H1 (cell line): ENCODE measurements around the gene CLDN8. TPM values are rescaled to one million over a fixed set of nuclear protein-coding genes. Genes with fewer than 3 reads are reported as not detected.

Source experiments
- CTCF ChIA-PET: fragments of 300-600 bp; sonication (Branson Sonifier 250); formaldehyde crosslinking; loops from one replicate; lab custom pipeline; 2021; ENCODE audit not compliant: partially characterized antibody; lab: Charles Lee
- POLR2A ChIA-PET: fragments of 300-600 bp; sonication (Branson Sonifier 250); formaldehyde crosslinking; loops from one replicate; lab custom pipeline; 2021; ENCODE audit warnings: inconsistent platforms; ENCODE audit not compliant: partially characterized antibody; lab: Charles Lee
- DNase-seq, 2 experiments: peaks; one replicate each; pipeline versions ENCODE4 v3.0.0 to v3.0.0-alpha.2; 2010 to 2022; ENCODE audit warnings: low spot score in 2 of 2, low read depth in 1 of 2, mixed read lengths in 1 of 2
- FAIRE-seq: peaks from 2 replicates; lab custom pipeline; 2011; peaks lifted over from hg19 to GRCh38; lab: Jason Lieb, UNC
- H2AFZ ChIP-seq: 2 replicates; pipeline ENCODE4 v1.8.1; 2012; ENCODE audit warnings: low read length, inconsistent platforms
- H2AK5ac ChIP-seq: 2 replicates; pipeline ENCODE4 v1.6.1; 2013; ENCODE audit warnings: low read depth, low read length
- H2BK120ac ChIP-seq: replicated peaks from 2 replicates; pipeline ENCODE3; 2013; ENCODE audit warnings: low read depth, low read length, inconsistent platforms
- H2BK12ac ChIP-seq: 2 replicates; pipeline ENCODE4 v1.6.1; 2013; ENCODE audit warnings: low read depth, low read length
- H2BK15ac ChIP-seq: 2 replicates; pipeline ENCODE4 v1.6.1; 2013; ENCODE audit warnings: low read length
- H2BK20ac ChIP-seq: 2 replicates; pipeline ENCODE4 v1.6.1; 2013; ENCODE audit warnings: low read length
- H2BK5ac ChIP-seq: 2 replicates; pipeline ENCODE4 v1.6.1; 2013; ENCODE audit warnings: low read depth, low read length
- H3K14ac ChIP-seq: 2 replicates; pipeline ENCODE4 v1.6.1; 2013; ENCODE audit warnings: inconsistent platforms; ENCODE audit not compliant: insufficient read length
- H3K18ac ChIP-seq: 2 replicates; pipeline ENCODE4 v1.6.1; 2013; ENCODE audit warnings: low read length; ENCODE audit errors: extremely low read depth
- H3K23ac ChIP-seq: 2 replicates; pipeline ENCODE4 v1.6.1; 2013; ENCODE audit warnings: inconsistent platforms; ENCODE audit not compliant: insufficient read length
- H3K23me2 ChIP-seq: 2 replicates; pipeline ENCODE4 v1.6.1; 2013; ENCODE audit warnings: low read depth, low read length
- H3K27ac ChIP-seq: 2 replicates; pipeline ENCODE4 v1.6.1; 2011; ENCODE audit warnings: low read depth, low read length, inconsistent platforms
- H3K27me3 ChIP-seq, 4 experiments: replicated peaks in 1 of 4; 1 replicate in 1 of 4; 2 replicates in 3 of 4; pipeline versions ENCODE4 v1.6.1 to v1.8.1; 2011 to 2013; ENCODE audit warnings: low read length in 3 of 4, mild to moderate bottlenecking in 3 of 4, inconsistent platforms in 2 of 4, mixed read lengths in 2 of 4, moderate library complexity in 1 of 4; ENCODE audit not compliant: control insufficient read depth in 3 of 4, insufficient read depth in 3 of 4; ENCODE audit errors: extremely low read depth in 1 of 4
- H3K36me3 ChIP-seq, 4 experiments: 2 replicates each; pipeline versions ENCODE4 v1.6.1 to v1.8.1; 2011 to 2013; ENCODE audit warnings: mild to moderate bottlenecking in 4 of 4, low read length in 3 of 4, moderate library complexity in 2 of 4, control low read depth in 1 of 4, inconsistent platforms in 1 of 4; ENCODE audit not compliant: insufficient read depth in 4 of 4, control insufficient read depth in 2 of 4
- H3K4ac ChIP-seq: replicated peaks from 2 replicates; pipeline ENCODE3; 2013; ENCODE audit warnings: low read length, low read depth, mixed read lengths, inconsistent platforms; ENCODE audit not compliant: insufficient read length
- H3K4me1 ChIP-seq, 4 experiments: replicated peaks in 1 of 4; 1 replicate in 1 of 4; 2 replicates in 3 of 4; pipeline versions ENCODE4 v1.6.1 to v1.8.1; 2011 to 2013; ENCODE audit warnings: low read length in 3 of 4, inconsistent platforms in 2 of 4, mixed read lengths in 1 of 4; ENCODE audit not compliant: insufficient read depth in 4 of 4, control insufficient read depth in 3 of 4
- H3K4me2 ChIP-seq, 2 experiments: 2 replicates each; pipeline versions ENCODE4 v1.6.1 to v1.8.1; 2011 to 2013; ENCODE audit warnings: low read depth in 2 of 2, low read length in 2 of 2, control low read depth in 1 of 2, inconsistent platforms in 1 of 2, mild to moderate bottlenecking in 1 of 2; ENCODE audit not compliant: insufficient read depth in 1 of 2
- H3K4me3 ChIP-seq, 4 experiments: fragments of 200-600, 300-600 bp in 1 of 4; sonication (generic), shearing (Covaris generic), sonication (Bioruptor Twin) in 1 of 4; 2 replicates each; pipeline versions ENCODE4 v1.5.1 to v1.8.1; 2011 to 2016; ENCODE audit warnings: low read length in 4 of 4, low read depth in 3 of 4, control low read depth in 2 of 4, inconsistent platforms in 2 of 4, mild to moderate bottlenecking in 2 of 4, mixed read lengths in 1 of 4, moderate library complexity in 1 of 4; ENCODE audit not compliant: insufficient read depth in 2 of 4; ENCODE audit errors: extremely low read depth in 1 of 4
- H3K56ac ChIP-seq: replicated peaks from 2 replicates; pipeline ENCODE3; 2013; ENCODE audit warnings: low read depth, mild to moderate bottlenecking, mixed read lengths, low read length, inconsistent platforms; ENCODE audit not compliant: insufficient read length
- H3K79me1 ChIP-seq: 2 replicates; pipeline ENCODE4 v1.6.1; 2013; ENCODE audit warnings: low read depth, low read length, control low read depth
- H3K79me2 ChIP-seq, 2 experiments: 2 replicates each; pipeline versions ENCODE4 v1.6.1 to v1.8.1; 2012 to 2013; ENCODE audit warnings: low read length in 2 of 2, mild to moderate bottlenecking in 2 of 2, inconsistent platforms in 1 of 2; ENCODE audit not compliant: insufficient read depth in 2 of 2, control insufficient read depth in 1 of 2
- H3K9ac ChIP-seq, 4 experiments: replicated peaks in 1 of 4; 1 replicate in 1 of 4; 2 replicates in 3 of 4; pipeline versions ENCODE4 v1.6.1 to v1.8.1; 2011 to 2013; ENCODE audit warnings: low read depth in 3 of 4, low read length in 3 of 4, control low read depth in 2 of 4, mild to moderate bottlenecking in 2 of 4, moderate library complexity in 2 of 4, inconsistent platforms in 1 of 4; ENCODE audit errors: extremely low read depth in 1 of 4
- H3K9me3 ChIP-seq, 2 experiments: 2 replicates each; pipeline versions ENCODE4 v1.6.1 to v1.8.1; 2012 to 2013; ENCODE audit warnings: mild to moderate bottlenecking in 2 of 2, moderate library complexity in 2 of 2, control low read depth in 1 of 2, inconsistent platforms in 1 of 2, low read depth in 1 of 2, low read length in 1 of 2, mixed read lengths in 1 of 2; ENCODE audit not compliant: insufficient read depth in 2 of 2
- H4K20me1 ChIP-seq, 2 experiments: replicated peaks in 1 of 2; 2 replicates each; pipeline versions ENCODE3 to v1.8.1; 2011 to 2013; ENCODE audit warnings: inconsistent platforms in 2 of 2, low read length in 2 of 2, mild to moderate bottlenecking in 1 of 2; ENCODE audit not compliant: insufficient read depth in 2 of 2, control insufficient read depth in 1 of 2
- H4K5ac ChIP-seq: 2 replicates; pipeline ENCODE4 v1.6.1; 2013; ENCODE audit warnings: low read length, low read depth, mixed read lengths, inconsistent platforms; ENCODE audit not compliant: insufficient read length
- H4K8ac ChIP-seq: 2 replicates; pipeline ENCODE4 v1.8.0; 2013; ENCODE audit warnings: mild to moderate bottlenecking, moderate library complexity, low read length, inconsistent platforms; ENCODE audit not compliant: insufficient read depth; ENCODE audit errors: extremely low read depth
- H4K91ac ChIP-seq: replicated peaks from 2 replicates; pipeline ENCODE3; 2013; ENCODE audit warnings: low read length, mixed read lengths, inconsistent platforms; ENCODE audit not compliant: insufficient read length
- BACH1 ChIP-seq: IDR thresholded peaks from 2 replicates; pipeline ENCODE4 v1.6.1; 2012; ENCODE audit warnings: low read length, improper control_type of control experiment
- SP1 ChIP-seq: IDR thresholded peaks from 2 replicates; pipeline ENCODE4 v1.6.1; 2011; ENCODE audit warnings: low read depth, low read length
- SP2 ChIP-seq: IDR thresholded peaks from 2 replicates; pipeline ENCODE4 v1.6.1; 2012; ENCODE audit warnings: mild to moderate bottlenecking, low read length, inconsistent platforms
- SRF ChIP-seq: IDR thresholded peaks from 2 replicates; pipeline ENCODE4 v1.6.1; 2011; ENCODE audit warnings: mild to moderate bottlenecking, low read depth, low read length, moderate library complexity
- WGBS, 2 experiments: shearing (Covaris generic) in 1 of 2; methylation state at CpG; one replicate each; pipeline versions ENCODE4 v1.1.6 to v1.1.7; 2013 to 2015; ENCODE audit warnings: low lambda C conversion rate in 2 of 2, mixed read lengths in 2 of 2, inconsistent platforms in 1 of 2, low coverage in 1 of 2, missing lambda C conversion rate in 1 of 2; ENCODE audit not compliant: insufficient replicate concordance in 2 of 2, insufficient coverage in 1 of 2, insufficient read length in 1 of 2; ENCODE audit errors: extremely low coverage in 1 of 2, missing lambda C conversion rate in 1 of 2; 5-methylcytosine and 5-hydroxymethylcytosine counted together
- polyA plus RNA-seq, 7 experiments: library from polyadenylated mRNA; depleted of rRNA in 3 of 7; stranded (reverse) in 5 of 7; unstranded in 2 of 7; fragments of >200 nt in 5 of 7; fragments of 200-250 nt in 2 of 7; gene quantifications; 1 replicate in 5 of 7; 2 replicates in 1 of 7; 4 replicates in 1 of 7; pipeline versions ENCODE4 v1.2.1 to v1.2.3, GENCODE V29; 2011 to 2013; ENCODE audit warnings: missing spikeins in 2 of 7, mixed read lengths in 2 of 7
- total RNA-seq: library from RNA; stranded (reverse); fragmentation: NEBNext Ultra II Directional; extraction: Animal tissue kit (Norgen Biotek cat#: 25700); gene quantifications from 2 replicates; pipeline ENCODE4 v1.2.1, GENCODE V29; 2021

CLDN8 gene
- total and polyA plus RNA-seq, 2 of the 8 experiments (the other 6 are each of a cell fraction or from before 2014, with no cell fraction given) = not detected

DNA sequence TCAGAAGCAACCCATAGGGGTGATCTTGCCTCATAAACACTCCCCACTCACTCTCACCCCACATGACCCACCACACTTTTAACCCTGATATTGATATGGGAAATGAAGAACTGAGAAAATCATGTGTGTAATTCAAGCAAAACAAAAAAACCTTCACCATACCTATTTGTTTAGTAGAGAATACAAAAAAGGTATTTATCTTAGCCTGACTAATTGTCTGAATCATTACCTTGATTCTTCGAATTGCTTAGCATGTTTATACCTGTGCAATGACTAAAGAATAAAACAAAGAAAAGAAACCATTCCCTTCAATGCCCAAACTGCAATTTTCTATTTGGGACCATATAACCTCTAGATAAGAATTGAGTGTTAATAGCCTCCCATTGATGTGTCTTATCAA lies 51.1 kb downstream of the CLDN8 start:
- Histone ChIP-seq H4K91ac (no peak overlapping the region), H2BK5ac (no peak overlapping the region), H3K9ac (no peak overlapping the region), H3K36me3 (no peaks in the 10 kb centered on the region), H2BK15ac (no peak overlapping the region), H3K9me3 (no peaks in the 10 kb centered on the region), H3K56ac (no peak overlapping the region), H4K8ac (no peak overlapping the region), H3K23ac (no peak overlapping the region), H3K79me1 (no peaks in the 10 kb centered on the region), H3K27me3 (no peaks in the 10 kb centered on the region), H4K20me1 (no peaks in the 10 kb centered on the region), H2AFZ (no peak overlapping the region), H2AK5ac (no peak overlapping the region), H3K14ac (no peak overlapping the region), H3K4ac (no peak overlapping the region), H3K4me1 (no peaks in the 10 kb centered on the region), H3K4me2 (no peak overlapping the region), H3K4me3 (no peak overlapping the region), H4K5ac (no peak overlapping the region), H3K18ac (no peak overlapping the region), H3K79me2 (no peaks in the 10 kb centered on the region), H2BK20ac (no peak overlapping the region), H3K27ac (no peak overlapping the region), H2BK120ac (no peak overlapping the region), H2BK12ac (no peak overlapping the region), H3K23me2 (no peaks in the 10 kb centered on the region)
- DNase-seq (no peak), FAIRE-seq (no peak)
- WGBS, 2 experiments = 94% methylated on average over 1 of the region's 1 CpG; no CpG with 5 or more reads in 1 of the 2 experiments
- ChIA-PET POLR2A (no interaction called here), CTCF (no interaction called here)
- TF ChIP-seq SP1 (no peak), SP2 (no peak), SRF (no peak), BACH1 (no peak)
